ENCODE results near the gene OSGEP. TPM values are rescaled to one million over a fixed set of nuclear protein-coding genes. Genes with fewer than 3 reads are reported as not detected.

The OSGEP gene
- total RNA-seq, 1 experiment from 2014 or later: 64.1 TPM

DNA sequence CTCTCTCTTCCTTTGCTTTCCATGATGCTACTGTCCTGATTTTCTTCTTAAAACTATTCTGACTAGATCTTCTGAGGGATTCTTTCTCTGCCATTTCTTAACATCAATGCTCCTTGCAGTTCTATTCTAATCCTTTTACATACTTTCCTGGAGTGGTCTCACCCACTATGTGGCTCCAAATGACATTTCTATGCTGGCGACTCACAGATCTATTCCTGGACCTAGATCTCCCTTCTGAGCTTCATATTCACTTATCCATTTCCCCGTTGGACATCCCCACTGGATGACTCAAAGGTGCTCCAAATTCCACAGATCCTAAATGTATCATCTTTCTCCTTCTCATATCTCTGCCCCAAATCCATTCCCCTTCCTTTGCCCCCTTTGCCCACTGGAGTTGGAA lies 45.4 kb downstream of the OSGEP start:
- intact Hi-C loops (cut with micrococcal nuclease): no loop called here
- Histone ChIP-seq H3K9me3 (ENCODE audit: low read length) (no peaks in the 10 kb centered on the region), H3K4me3 (ENCODE audit: low read length) (no peak overlapping the region), H3K4me1 (ENCODE audit: insufficient read depth, low read length) (peaks cover 13% of the 10 kb centered on the region), H3F3A (ENCODE audit: low read length, unreplicated experiment) (no peaks in the 10 kb centered on the region), H3K27me3 (ENCODE audit: low read length) (no peaks in the 10 kb centered on the region), H3K36me3 (ENCODE audit: low read depth, low read length) (peaks cover 8% of the 10 kb centered on the region), H4K20me1 (ENCODE audit: low read length) (no peaks in the 10 kb centered on the region), H3K9ac (ENCODE audit: low read length) (no peak overlapping the region), H3K9me2 (replicated peaks; ENCODE audit: low read length) (no peaks in the 10 kb centered on the region), H3K4me2 (ENCODE audit: low read length) (no peak overlapping the region), H3K79me2 (ENCODE audit: low read length) (peaks cover 8% of the 10 kb centered on the region; the same call in 1 of the 2 replicates), H2AFZ (ENCODE audit: low read length) (no peak overlapping the region), H3K27ac (ENCODE audit: low read length) (no peak overlapping the region)
- DNase-seq (peak; percentile 33), ATAC-seq (no peak)
- ChIA-PET CTCF (no interaction called here), POLR2A (ENCODE audit: unreplicated experiment) (no interaction called here)
- no TSS peak for BruUV-seq (replicated peaks)
- TF ChIP-seq EZH2 (IDR thresholded peaks at IDR 0.05; ENCODE audit: low read length, unreplicated experiment) (no peak), EZH2phosphoT487 (IDR thresholded peaks at IDR 0.05; ENCODE audit: borderline replicate concordance, low read length) (no peak)
- TF ChIP-seq, protein P1, sequence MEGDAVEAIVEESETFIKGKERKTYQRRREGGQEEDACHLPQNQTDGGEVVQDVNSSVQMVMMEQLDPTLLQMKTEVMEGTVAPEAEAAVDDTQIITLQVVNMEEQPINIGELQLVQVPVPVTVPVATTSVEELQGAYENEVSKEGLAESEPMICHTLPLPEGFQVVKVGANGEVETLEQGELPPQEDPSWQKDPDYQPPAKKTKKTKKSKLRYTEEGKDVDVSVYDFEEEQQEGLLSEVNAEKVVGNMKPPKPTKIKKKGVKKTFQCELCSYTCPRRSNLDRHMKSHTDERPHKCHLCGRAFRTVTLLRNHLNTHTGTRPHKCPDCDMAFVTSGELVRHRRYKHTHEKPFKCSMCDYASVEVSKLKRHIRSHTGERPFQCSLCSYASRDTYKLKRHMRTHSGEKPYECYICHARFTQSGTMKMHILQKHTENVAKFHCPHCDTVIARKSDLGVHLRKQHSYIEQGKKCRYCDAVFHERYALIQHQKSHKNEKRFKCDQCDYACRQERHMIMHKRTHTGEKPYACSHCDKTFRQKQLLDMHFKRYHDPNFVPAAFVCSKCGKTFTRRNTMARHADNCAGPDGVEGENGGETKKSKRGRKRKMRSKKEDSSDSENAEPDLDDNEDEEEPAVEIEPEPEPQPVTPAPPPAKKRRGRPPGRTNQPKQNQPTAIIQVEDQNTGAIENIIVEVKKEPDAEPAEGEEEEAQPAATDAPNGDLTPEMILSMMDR (conservative IDR thresholded peaks at IDR 0.05; ENCODE audit: low read depth, low read length): no peak

DNA sequence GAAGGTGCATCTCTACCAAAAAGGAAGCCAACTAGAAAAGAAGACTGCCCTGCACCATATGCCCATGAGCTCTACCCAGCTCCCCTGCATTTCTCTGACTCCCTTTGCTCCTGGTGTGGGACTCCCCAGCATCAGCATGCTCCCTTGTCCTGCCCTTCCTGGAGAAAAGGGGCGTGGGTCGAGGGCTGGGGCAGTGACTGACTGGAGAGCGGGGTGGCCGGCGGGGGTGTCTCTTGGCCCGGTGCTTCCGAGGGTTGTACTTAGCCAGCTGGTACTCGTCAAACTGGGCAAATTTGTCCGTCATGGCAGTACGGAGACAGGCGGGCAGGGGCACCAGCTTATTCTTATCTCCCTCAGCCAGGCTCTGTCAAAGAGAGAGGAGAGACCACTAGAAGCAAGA lies 51.1 kb downstream of the OSGEP start:
- Histone ChIP-seq H3K36me3 (ENCODE audit: low read depth, low read length) (peaks cover 11% of the 10 kb centered on the region), H3K27me3 (ENCODE audit: low read length) (no peaks in the 10 kb centered on the region), H3K4me1 (ENCODE audit: insufficient read depth, low read length) (peaks cover 24% of the 10 kb centered on the region), H3K4me2 (ENCODE audit: low read length) (no peak overlapping the region), H3K9me2 (replicated peaks; ENCODE audit: low read length) (no peaks in the 10 kb centered on the region), H4K20me1 (ENCODE audit: low read length) (no peaks in the 10 kb centered on the region; the same call in 1 of the 2 replicates), H3F3A (ENCODE audit: low read length, unreplicated experiment) (no peaks in the 10 kb centered on the region), H3K27ac (ENCODE audit: low read length) (no peak overlapping the region), H3K9me3 (ENCODE audit: low read length) (no peaks in the 10 kb centered on the region), H3K9ac (ENCODE audit: low read length) (no peak overlapping the region), H3K4me3 (ENCODE audit: low read length) (no peak overlapping the region), H3K79me2 (ENCODE audit: low read length) (no peaks in the 10 kb centered on the region), H2AFZ (ENCODE audit: low read length) (no peak overlapping the region)
- ATAC-seq (no peak), DNase-seq (no peak)
- ChIA-PET POLR2A (ENCODE audit: unreplicated experiment) (no interaction called here), CTCF (no interaction called here)
- TF ChIP-seq EZH2phosphoT487 (IDR thresholded peaks at IDR 0.05; ENCODE audit: borderline replicate concordance, low read length): no peak
- TF ChIP-seq, protein P1 (conservative IDR thresholded peaks at IDR 0.05; ENCODE audit: low read depth, low read length): no peak
- TF ChIP-seq EZH2 (IDR thresholded peaks at IDR 0.05; ENCODE audit: low read length, unreplicated experiment): no peak
- BruUV-seq (replicated peaks): no TSS peak
- intact Hi-C loops (cut with micrococcal nuclease): no loop called here

DNA sequence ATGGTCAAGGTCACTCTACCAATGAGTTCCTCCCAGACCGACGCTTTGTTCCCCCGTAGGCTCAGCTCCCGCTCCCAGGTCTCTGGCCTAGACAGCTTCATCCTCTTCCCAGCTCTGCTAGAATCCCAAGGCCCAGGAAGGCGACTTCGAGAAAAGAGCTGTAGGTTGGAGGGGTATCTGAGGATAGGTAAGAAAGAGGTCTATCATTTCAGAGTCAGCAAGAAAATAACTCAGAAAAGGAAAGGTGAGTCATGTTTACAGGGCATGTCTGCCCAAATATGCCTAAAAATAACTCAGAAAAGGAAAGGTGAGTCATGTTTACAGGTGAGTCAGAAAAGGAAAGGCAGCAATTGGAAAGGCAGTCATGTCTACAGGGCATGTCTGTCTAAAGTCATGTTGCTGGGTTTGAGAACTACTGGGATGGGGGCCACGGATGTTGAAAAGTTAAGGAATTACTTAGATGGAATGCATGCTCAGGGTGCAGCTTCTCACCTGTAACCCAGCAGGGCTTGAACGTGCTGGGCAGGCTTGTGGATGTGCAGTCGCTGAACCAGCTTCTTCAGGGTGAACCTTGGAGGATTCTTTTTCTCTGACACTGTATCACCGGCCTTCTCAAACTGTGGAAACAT lies 53.5 kb downstream of the OSGEP start:
- H3K9ac ChIP-seq (ENCODE audit: low read length): peak overlapping the region; percentile 75
- 0 out of 2 replicates have a peak overlapping the region, but pooled peaks have one; percentile 15 for H2AFZ ChIP-seq (ENCODE audit: low read length)
- H3K27me3 ChIP-seq (ENCODE audit: low read length): no peaks in the 10 kb centered on the region
- H3K4me3 ChIP-seq (ENCODE audit: low read length): peak overlapping the region; percentile 56
- H3K4me2 ChIP-seq (ENCODE audit: low read length): peak overlapping the region; percentile 85
- no peaks in the 10 kb centered on the region for H3F3A ChIP-seq (ENCODE audit: low read length, unreplicated experiment)
- peak overlapping the region; percentile 96 for H3K27ac ChIP-seq (ENCODE audit: low read length)
- no TSS peak for BruUV-seq (replicated peaks)
- peaks cover 3% of the 10 kb centered on the region for H3K36me3 ChIP-seq (ENCODE audit: low read depth, low read length)
- no peaks in the 10 kb centered on the region for H3K9me2 ChIP-seq (replicated peaks; ENCODE audit: low read length)
- ChIA-PET POLR2A (ENCODE audit: unreplicated experiment) (no interaction called here), CTCF (interaction anchor here (1.0 kb wide), 1 partner anchor 16 kb away, joined by 7 read pairs; no protein-coding TSS in a partner anchor)
- H4K20me1 ChIP-seq (ENCODE audit: low read length): no peaks in the 10 kb centered on the region; the same call in 1 of the 2 replicates
- peaks cover 24% of the 10 kb centered on the region for H3K4me1 ChIP-seq (ENCODE audit: insufficient read depth, low read length)
- H3K79me2 ChIP-seq (ENCODE audit: low read length): no peaks in the 10 kb centered on the region
- peak; percentile 98 for DNase-seq
- ATAC-seq: peak; percentile 97
- no peaks in the 10 kb centered on the region for H3K9me3 ChIP-seq (ENCODE audit: low read length)
- intact Hi-C loops (cut with micrococcal nuclease): loop anchor here (1.0 kb wide), 1 partner anchor 12 kb away; the partner anchor contains the start of gene TEP1
- TF ChIP-seq, protein P1 (conservative IDR thresholded peaks at IDR 0.05; ENCODE audit: low read depth, low read length): no peak
- TF ChIP-seq EZH2 (IDR thresholded peaks at IDR 0.05; ENCODE audit: low read length, unreplicated experiment) (no peak), EZH2phosphoT487 (IDR thresholded peaks at IDR 0.05; ENCODE audit: borderline replicate concordance, low read length) (no peak)
